22Rv1 (cell line): ENCODE data around the gene FHIP1A.

Source experiments
- CTCF ChIP-seq: fragments of 450-650 bp; IDR thresholded peaks from 2 replicates; pipeline ENCODE4 v1.5.1; 2017; ENCODE audit warnings: mild to moderate bottlenecking
- ZFX ChIP-seq: fragments of 450-650 bp; IDR thresholded peaks from 2 replicates; pipeline ENCODE4 v1.6.1; 2017; ENCODE audit warnings: antibody characterized with exemption, borderline replicate concordance

GRCh38 chr4:151439320-151439719 lies 30.3 kb downstream of the FHIP1A start:
- TF ChIP-seq CTCF (no peak), ZFX (no peak)
